Fibroblast of pulmonary artery (primary cell): ENCODE measurements around the gene FAM174A.
A peak's percentile ranks its signal among the peaks of the same experiment; 100 is the strongest.

Experiments
- DNase-seq: peaks from one replicate; pipeline ENCODE4 v3.0.0-alpha.2; 2010; ENCODE audit warnings: low read depth
- H3K4me3 ChIP-seq: replicated peaks from 2 replicates; pipeline ENCODE4 v1.5.1; 2011; ENCODE audit warnings: low read depth, mild to moderate bottlenecking, control low read depth, low read length, moderate library complexity
- TF ChIP-seq, protein P1 (sequence below): IDR thresholded peaks from 2 replicates; pipeline ENCODE4 v1.5.1; 2011; ENCODE audit warnings: mild to moderate bottlenecking, control low read depth, low read length, inconsistent platforms; ENCODE audit errors: missing control alignments

The FAM174A gene

DNA sequence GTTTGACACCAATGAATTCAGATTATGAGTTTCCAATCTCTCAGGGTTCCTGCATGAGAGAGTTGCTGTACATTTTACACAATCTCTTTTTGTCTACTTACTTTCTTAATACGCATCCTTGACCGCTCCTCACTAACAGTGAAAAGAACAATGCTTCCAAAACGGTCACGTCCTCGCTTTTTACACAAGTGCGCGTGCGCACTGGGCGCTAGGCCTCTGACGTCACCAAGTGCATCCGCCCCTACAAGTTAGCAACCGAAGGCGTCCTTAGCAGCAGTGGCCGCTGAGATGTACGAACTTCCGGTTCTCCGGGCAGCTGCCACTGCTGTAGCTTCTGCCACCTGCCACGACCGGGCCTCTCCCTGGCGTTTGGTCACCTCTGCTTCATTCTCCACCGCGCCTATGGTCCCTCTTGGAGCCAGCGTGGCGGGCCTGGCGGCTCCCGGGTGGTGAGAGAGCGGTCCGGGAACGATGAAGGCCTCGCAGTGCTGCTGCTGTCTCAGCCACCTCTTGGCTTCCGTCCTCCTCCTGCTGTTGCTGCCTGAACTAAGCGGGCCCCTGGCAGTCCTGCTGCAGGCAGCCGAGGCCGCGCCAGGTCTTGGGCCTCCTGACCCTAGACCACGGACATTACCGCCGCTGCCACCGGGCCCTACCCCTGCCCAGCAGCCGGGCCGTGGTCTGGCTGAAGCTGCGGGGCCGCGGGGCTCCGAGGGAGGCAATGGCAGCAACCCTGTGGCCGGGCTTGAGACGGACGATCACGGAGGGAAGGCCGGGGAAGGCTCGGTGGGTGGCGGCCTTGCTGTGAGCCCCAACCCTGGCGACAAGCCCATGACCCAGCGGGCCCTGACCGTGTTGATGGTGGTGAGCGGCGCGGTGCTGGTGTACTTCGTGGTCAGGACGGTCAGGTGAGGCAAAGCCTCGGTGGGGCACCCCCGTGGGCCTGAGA is at the start of gene FAM174A:
FAM174A (plus strand) TSS at position 315 of the 946 bp plus-strand sequence; CDS start at position 472, 157 bp downstream.
- peak; percentile 98 for DNase-seq
- H3K4me3 ChIP-seq = peak within 1 kb of the TSS; percentile 82
- TF ChIP-seq, protein P1, sequence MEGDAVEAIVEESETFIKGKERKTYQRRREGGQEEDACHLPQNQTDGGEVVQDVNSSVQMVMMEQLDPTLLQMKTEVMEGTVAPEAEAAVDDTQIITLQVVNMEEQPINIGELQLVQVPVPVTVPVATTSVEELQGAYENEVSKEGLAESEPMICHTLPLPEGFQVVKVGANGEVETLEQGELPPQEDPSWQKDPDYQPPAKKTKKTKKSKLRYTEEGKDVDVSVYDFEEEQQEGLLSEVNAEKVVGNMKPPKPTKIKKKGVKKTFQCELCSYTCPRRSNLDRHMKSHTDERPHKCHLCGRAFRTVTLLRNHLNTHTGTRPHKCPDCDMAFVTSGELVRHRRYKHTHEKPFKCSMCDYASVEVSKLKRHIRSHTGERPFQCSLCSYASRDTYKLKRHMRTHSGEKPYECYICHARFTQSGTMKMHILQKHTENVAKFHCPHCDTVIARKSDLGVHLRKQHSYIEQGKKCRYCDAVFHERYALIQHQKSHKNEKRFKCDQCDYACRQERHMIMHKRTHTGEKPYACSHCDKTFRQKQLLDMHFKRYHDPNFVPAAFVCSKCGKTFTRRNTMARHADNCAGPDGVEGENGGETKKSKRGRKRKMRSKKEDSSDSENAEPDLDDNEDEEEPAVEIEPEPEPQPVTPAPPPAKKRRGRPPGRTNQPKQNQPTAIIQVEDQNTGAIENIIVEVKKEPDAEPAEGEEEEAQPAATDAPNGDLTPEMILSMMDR = no peak

DNA sequence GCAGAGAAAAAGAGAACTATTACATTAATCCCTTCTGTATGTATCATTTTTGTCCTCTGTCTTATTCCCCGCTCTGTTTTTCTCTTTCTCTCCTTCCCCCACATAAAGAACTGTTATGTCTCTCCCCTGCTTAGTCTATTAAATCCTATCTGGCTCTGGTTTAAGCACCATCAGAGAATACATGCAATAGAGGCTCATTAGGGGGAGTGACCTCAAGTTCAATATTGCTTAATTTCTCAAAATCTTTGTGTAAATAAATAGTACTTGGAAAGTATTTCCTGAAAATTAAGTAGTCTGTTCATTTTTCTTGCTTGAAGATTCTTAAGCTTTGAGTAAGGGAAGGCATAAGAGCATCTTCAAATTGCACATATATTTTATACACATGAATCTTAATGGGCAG is 41.2 kb upstream of the FAM174A start:
- no peak for DNase-seq
- TF ChIP-seq, protein P1 = no peak
- no peak overlapping the region for H3K4me3 ChIP-seq

DNA sequence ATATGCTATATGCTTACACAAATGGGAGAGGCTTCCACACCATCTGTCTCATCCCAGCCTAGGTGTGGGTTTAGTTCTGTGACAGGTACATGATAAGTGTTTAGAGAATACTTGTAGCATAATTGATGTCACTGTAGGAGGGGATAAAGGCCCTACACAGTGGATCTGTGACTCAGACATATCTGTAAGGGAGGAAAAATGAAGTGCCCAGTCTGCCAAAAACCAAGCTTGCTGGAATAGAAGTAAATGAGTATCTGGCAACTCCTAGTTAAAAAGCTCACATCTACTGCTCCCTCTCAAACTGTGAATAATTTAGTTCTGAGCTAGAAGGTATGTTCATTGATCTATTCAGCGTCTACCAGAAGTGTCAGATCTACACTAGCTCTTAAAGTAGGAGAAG is 38.9 kb upstream of the FAM174A start:
- TF ChIP-seq, protein P1 = no peak
- H3K4me3 ChIP-seq = no peak overlapping the region
- no peak for DNase-seq

- TF ChIP-seq, protein P1 = no peak
- no peak for DNase-seq
- no peak overlapping the region for H3K4me3 ChIP-seq
These were observed 32.5 kb upstream of the FAM174A start for GRCh38 chr5:100502684-100503083.

- DNase-seq = peak; percentile 92
- H3K4me3 ChIP-seq = no peak overlapping the region
- TF ChIP-seq, protein P1 = peak; percentile 25
These were observed 29.0 kb upstream of the FAM174A start for GRCh38 chr5:100505984-100506670.

DNA sequence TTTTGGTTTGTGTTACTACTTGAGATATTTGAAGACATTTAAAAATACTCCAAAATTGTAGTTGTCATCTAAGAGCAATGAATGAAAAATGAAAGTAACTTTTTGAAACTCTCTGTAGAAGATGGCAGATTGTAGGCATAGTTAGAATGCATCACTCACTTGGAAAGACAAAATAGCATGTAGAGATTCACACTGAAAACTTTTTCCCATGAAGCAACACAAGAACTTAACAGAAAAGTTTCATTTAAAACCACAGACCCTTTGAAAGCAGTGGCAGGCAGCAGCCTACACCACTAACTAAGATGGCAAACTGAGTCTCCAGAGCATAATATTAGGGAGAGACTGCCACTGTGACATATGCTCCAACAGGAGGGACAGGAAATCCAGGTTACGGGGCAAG is 18.9 kb upstream of the FAM174A start:
- H3K4me3 ChIP-seq = no peak overlapping the region
- no peak for DNase-seq

More for the DNA sequence above, 18.9 kb upstream of the FAM174A start:
- TF ChIP-seq, protein P1 = no peak
